Activated CD4-positive, alpha-beta T cell treated with anti-CD3 and anti-CD28 coated beads for 48 hours (primary cell): ENCODE results near the gene TALDO1.

Experiments used
- DNase-seq: peaks from one replicate; pipeline ENCODE4 v3.0.0-alpha.2; 2020

TALDO1 gene

DNA sequence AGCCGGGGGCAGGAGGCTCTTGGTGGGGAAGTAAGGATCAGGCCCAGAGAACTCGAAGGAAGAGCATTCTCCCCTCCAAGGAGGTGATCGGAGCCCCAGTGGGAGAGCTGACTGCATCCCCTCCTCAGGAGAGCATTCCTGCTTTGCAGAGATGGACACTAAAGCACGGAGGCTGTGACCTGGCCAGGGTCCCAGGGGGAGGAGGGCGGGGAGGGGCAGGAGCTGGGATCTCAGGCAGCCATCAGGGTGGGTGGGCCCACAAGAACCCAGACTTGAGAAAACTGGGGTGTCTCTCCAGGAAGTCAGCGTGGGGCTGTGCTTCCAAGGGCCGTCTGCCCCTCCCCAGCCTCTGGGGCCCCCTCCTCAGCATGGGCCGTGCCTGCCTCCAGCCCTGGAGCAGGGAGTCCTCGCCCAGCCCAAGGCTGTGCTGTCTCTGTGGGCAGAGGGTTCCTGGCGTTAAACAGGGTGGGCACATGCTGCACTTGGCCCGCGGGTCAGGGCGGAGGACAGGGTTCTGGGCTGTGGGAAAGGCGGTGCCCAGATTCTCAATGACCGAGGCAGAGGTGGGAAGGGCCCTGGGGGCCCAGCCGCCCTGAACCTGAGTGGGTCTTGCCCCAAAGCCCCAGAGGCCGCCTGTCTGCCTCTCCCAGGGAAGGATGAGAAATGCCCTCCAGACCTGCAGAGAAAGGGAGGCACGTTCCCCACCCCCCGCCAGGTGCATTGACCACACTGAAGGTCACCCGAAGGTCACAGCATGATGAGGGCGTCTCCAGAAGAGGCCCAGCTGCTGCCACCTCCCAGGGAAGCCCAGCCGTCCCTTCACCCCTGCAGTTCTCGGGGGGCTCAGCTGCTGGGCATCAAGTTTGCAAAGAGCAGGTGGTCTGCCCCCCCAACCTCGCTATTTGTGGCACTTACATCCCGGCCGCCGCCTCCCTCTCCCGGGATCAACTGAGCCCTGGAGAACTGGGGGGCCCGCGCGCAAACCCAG is 42.0 kb downstream of the TALDO1 start:
- DNase-seq: no peak

DNA sequence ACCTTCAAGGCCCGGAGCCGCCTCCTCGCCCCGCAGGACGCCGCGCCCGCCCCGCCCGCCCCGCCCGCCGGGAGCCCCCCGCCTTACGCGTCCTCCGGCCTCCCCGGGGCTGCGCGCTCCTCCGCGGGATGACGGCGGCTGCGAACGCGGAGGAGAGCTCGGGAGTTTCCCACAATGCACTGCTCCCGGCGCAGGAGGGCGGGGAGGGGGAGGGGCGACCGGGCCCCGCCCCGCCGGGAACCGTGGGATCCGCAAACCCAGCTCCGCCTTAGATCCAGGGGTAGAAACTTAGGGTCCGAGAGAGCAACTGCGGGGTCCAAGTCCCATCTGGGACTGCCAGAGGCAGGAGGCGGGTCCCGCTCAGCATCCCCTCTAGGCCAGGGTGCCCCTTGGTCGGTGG is 42.7 kb downstream of the TALDO1 start, which contains the start of gene CEND1:
CEND1 (minus strand) TSS at position 148 of the 400 bp plus-strand sequence. CDS start 1,514 bp downstream, outside the sequence.
- DNase-seq: peak; percentile 69

DNA sequence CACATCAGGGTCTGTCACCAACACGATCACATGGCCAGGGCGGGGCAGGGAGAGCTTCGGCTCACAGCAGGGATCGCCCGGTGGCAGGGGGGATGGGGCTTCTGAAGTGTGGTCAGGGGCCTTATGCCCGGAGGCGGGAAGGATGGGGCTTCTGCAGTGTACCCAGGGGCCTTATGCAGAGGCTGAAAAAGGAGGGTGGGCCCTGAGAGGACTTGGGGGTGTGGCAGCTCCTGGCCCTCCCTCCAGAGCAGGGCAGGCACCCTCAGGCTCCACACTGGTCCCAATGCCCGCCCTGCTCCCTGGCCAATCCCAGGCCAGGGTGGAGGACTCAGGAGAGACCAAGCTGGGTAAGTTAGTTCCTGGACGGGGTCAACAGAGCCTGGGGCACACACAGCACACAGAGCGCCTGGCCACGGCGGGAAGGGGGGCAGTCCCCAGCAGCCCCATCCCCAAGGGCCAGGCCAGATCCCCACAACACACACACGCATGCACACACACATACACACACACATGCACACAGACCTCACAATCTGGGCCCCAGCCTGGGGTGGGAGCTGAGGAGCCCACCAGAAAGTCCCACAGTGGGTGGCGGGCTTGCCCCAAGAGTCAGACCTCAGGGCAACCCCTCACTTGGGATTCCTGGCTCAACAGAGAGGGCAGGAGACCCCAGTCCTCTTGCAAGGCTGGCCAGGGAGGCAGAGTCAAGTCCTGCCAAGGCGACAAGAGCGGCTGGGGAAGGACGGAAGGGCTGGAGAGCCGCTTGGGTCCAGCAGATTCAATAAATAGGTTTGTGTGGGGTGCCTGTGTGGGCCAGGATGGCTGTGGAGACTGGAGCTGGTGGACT is 43.7 kb downstream of the TALDO1 start:
- no peak for DNase-seq

DNA sequence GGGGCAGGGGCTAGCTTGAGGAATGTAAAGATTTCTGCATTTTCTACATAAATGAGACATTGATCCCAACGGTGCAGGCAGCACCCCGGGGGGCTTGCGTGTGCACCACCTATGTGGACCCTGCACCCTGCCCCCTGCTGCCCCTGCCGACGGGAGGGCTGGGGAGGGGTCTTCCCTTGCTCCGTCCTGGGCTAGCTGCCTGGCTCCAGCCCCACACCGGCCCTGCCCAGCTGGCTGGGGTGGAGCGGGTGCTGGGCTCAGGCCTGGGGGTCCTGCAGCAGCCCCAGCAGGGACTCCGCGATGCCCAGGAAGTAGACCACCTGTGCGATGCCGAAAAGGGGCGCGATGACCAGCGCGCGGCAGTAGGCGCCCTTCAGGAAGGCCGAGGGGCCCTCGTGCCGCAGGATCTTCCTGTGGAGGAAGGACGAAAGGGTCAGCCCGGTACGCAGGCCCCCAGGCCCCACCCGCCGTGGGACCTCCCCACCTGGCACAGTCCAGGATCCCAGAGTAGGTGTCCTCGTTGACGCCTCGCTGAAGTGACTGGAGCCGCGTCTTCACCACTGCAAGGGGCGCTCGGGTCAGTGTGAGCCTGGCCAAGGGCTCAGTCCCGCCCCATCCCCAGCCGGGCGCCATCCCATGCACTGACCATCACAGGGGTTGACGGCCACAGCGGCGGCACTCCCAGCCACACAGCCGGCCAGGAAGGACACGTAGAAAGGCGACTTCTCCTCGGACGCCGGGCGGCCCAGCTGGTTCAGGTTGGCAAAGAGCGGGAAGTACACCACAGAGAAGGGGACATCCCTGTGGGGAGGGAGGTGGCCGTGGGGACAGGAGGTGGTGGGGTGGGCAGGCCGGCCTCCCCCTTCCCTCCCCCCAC is 44.6 kb downstream of the TALDO1 start:
- DNase-seq: no peak

DNA sequence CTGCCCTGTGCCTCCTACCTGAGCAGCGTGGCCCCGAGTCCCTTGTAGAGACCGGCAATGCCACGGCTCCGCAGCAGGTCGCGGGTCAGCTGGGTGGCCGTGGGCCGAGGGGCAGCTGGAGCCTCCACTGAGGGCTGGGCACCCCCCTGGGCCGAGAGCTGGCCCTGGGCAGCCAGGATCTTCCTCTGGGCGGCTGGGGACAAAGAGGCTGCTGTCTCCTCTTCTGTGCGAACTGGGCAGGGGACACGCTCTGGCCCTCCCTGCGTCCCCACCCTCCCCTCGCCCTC is 45.2 kb downstream of the TALDO1 start:
- no peak for DNase-seq

DNA sequence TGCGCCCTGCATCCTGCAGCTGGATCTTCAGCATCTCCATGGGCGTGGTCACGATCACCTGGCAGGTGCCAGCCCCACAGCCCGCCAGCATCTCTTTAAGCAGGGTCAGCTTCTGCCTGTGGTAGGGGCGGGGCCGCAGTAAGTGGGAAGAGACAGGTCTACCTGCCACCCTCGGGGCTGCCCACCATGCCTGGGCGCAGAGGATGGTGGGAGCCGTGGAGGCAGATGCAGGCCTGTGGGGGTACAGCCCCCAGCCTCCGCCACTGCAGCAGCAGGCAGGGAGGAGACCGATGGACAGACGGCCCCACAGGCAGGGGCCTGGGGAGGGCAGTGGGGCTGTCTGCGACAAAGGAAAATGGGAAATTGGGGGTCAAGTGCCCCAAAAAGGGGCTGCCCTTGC is 45.6 kb downstream of the TALDO1 start:
- DNase-seq: no peak

DNA sequence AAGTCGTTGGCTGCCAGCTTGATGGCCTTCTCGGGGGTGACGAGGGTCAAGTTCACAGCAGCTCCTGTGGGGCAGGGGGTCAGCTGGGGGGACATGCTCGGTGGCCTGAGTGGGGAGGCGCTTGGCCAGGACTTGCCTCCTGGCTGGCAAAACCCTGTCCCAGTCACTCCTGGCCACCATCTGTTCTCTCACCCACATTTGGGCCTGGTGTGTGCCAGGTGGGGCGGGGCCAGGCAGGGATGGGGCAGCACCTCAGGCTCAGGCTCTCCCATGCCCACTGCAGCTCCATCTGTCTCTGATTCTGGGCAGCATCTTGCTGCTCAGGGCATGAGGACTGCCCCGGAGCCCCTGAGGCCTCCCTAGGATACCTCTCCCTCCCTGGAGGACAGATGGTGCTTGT is 46.3 kb downstream of the TALDO1 start:
- DNase-seq: no peak

DNA sequence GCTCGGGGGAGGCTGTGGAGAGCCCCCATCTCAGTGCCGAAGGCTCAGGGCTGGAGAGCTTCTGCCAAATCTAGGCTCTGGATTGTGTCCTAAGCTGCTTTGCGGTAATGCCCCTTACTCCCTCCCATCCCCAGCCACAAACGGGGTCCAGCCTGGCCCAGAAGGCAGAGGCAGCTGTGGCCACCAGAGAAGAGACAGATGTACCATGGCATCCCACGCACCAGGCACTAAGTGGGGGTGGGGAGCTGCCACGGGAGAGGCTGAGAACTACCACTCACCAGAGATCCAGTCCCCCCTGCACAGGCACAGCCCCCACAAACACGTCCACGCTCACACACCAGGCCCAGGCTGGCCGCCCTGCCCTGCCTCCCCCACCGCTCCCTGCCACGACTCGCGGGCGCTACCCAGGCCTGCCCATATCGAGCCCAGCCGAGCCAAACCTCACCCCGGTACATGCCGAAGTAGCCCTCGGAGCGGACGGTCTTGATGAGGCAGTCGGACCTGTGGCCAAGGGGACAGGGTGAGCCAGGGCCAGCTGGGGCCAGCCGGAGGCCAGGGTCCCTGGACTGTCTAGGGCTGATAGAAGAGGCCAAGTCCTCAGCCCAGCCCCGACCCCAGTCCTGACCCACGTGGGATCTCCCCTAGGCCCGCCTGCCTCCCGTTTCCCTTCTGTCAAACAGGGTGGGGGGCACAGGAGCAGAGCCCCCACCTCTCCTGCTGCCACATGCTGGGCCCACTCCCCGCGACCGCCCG is 46.9 kb downstream of the TALDO1 start:
- no peak for DNase-seq

DNA sequence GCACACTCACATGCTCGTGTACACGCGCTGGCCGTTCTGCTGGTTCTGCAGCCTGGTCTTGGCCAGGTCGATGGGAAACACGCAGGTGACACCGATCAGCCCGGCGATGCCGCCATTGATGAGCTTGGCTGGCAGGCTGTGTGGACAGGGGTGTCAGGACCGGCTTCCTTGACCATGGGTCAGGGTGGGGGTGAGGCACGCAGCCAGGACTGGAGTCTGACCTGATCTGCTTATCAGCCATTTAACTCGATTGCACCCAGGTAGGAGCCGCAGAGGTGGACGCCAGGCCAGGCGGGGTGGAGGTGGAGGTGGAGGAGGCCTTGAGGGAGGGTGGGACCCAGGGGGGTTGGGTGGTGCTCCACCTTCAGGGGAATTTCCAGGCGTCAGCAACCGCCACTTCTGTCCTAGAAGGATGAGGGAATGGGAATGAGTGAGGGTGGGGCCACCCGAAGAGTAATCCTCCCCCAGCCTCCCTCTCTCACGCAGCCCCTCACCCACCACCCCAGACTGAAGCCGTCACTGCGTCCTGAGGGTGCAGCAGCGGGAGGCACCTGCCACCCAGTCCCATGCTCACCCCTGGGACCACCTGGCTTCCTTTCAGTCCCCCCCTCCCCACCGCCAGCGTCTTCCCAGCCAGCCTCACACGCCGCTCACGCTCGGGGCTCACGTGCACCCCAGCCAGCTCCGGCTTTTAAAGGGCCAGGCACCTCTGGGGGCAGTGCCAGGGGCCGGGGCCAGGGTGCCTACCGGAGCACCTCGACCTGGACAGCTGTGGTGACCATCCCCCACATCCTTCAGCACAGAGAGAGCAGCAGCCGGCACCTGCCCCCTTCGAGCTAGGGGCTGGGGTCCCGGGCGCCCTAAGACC is 47.7 kb downstream of the TALDO1 start:
- no peak for DNase-seq

DNA sequence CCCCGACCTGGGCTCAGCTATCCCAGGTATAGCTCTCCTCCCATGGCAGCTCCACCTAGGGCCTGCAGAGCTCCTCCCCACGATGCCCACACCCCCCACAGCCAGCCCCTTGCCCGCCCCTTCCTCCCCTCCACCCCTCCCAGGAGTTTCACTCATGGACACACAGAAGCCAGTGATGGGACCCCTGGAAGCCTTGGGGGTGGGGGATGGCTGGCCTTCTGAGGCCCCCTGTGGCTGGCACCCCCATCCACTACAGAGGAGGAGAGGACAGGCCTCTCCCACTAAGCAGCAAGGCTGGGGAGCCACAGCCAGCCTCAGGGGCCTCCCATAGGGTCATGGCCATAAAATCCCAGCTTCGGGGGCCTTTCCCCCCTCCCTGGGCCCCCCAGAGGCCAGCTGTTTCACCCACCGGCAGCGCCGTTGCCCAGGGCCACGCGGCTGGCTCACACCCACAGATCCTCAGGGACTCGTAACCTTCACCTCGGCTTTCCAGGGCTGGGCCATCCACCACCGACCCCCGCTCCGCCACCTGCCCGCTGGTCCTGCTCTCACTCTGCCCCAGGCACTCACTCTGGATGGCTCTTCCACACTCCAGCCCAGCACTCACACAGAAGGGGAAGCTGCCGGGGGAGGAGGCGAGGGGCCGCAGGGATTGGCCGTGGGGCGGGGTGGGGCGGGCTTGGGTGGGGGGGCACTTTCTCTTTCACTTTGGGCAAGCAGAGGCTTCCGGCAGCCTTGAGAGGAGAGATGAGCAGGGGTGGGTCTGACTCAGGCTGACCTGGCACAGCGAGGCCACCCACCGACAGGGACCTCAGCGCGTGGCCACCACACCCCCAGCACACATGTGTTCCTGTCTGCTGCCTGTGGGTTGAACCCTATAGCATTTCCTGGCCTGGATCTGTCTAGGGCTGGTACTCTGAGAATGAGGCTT is 48.6 kb downstream of the TALDO1 start:
- DNase-seq: peak; percentile 90

DNA sequence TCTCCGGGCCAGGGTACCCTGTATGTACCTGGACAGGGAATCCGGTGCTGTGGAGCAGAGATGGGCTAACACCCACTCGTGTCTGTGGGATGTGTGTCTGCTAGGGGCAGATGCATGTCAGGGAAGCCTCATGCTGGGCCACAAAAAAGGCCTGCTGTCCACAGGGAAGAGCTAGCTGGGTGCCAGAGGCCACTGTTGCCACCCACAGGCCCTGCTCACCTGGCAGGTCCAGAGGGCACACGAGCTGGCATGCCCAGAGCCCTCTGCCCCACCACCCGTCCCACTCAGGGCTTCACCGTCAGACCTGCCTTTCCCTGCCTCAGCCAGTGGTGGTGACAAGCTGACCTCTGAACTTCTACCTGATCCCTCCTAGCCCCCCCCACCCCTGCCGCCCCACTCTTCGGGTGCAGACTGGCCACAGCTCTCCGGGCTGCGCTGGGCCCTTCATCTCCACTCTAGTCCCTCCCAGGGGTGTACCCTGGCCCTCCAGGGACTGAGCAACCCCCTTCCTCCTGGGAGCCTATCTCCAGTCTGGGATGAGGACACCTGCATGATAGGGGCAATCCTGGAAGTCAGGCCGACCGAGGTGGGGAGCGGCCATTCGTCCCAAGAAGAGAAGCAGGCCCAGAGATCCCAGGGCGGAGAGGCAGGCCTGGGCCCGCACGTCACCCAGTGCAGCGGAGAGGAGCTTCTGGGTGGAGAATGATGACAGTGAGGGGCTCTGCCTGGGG is 49.5 kb downstream of the TALDO1 start:
- DNase-seq: no peak

DNA sequence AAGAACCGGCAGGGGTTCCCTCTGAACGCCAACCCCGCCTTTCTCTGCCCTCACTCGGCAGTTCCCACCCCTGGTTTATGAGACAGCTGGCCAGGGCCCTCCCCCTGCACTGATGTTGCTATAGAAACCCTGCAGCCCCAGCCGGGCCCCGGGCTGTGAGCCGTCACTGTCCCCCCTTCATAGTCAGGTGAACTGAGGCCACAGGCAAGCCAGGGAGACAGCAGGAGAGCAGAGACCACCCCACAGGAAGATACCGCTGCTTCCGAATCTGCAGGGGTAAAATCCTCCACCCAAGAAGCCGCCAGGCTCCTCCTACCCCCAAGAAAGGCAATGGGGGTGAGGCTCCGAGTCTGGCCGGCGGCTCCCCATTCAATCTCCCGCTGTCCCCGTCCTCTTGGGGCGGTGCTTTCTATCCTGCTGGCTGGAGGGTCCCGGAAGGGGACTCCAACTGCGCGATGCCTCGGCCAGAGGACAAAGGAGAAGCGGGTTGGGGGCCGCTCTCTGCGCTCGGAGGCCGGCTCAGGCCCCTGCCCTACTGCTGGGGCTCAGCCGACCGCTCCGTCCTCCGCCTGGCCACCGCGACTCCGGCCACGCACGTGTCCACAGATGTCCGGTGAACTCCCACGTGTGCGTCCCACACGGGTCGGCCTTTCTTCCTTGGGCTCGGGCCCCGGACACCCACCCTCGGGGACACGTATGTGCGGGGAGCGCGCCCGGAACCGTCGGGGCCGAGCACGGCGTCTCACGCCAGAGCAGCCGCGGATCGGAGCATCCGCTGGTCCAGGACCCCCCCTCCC is 50.2 kb downstream of the TALDO1 start:
- peak; percentile 83 for DNase-seq

DNA sequence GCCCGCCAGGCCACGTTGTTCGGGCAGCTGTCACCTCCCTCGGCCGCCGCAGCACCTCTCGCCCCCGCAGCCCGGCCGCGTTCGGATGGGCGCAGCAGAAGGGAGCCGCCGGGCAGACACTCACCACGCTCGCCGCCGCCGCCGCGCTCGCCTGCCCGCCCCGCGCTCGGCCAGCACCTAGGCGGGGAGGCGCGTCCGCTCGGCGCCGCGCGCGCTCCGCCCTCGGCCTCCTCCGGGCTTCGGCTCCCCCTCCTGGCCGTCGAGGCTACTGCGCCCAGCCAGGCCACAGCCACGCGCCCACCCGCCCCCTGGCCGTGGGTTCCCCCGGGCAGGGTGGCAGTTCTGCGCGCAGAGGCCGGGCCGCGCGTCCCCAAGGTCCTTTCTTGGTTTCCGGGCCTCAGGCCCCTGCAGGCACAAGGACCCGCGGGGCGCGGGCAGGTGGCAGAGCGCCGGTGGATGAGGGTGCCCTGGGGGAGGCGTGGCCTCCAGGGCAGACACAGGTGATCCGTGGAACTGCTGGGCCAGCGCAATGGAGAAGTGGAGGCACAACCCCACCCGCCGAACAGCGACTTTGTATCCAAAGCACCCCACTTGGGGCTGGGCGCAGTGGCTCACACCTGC is 50.9 kb downstream of the TALDO1 start, which contains the start of gene SLC25A22:
SLC25A22 (minus strand) TSS at position 189 of the 621 bp plus-strand sequence. CDS start 3,275 bp downstream, outside the sequence.
- peak; percentile 88 for DNase-seq

DNA sequence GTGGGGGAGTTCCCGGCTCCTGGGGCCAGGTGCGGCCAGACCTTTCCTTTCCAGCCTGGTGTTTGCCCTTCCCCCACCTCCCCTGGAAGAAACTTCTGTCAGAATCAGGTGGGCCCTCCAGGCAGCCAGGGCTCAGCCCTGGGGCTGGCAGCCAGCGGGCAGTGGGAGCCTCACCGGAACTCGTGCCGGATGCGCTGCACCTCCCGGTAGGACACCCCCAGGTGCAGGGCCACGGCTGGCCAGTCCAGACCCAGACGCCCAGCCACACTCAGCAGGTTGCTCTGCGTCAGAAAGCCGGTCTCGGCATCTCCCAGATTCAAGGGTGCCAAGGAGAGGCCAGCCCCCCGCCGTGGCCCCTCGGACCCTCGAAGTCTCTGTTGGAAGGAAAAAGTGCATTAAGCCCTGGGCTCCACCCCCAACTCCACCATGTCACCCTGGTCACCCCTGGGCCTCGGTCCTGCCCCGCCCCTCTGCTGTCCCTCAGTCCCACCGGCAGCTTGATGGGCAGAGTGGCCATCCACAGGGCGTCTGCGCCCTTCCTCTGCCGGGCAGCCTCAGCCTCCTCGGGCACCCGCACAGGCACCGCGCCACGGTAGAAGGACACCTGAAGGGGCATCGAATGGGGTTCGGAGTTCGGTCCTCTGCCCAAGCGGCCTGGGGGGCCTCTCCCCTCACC is 52.5 kb downstream of the TALDO1 start:
- DNase-seq: no peak

DNA sequence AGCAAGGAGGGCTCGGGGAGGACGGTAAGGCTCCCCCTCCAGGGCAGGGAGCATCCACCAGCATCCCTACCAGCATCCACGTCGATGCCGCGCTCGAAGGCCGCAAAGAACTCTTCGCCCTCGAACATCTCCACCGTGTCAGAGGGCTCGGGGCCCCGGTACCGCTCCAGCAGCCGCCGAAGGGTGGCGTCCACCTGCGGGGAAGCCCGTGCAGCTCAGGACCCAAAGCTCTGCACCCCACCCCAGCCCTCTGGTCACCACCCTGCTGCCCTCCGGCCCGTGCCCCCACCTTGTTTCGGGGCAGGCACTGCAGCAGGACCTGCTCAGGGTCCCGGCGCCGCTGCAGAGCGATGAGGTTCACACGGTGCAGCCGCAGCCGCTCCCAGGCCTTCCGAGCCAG is 53.2 kb downstream of the TALDO1 start:
- no peak for DNase-seq

DNA sequence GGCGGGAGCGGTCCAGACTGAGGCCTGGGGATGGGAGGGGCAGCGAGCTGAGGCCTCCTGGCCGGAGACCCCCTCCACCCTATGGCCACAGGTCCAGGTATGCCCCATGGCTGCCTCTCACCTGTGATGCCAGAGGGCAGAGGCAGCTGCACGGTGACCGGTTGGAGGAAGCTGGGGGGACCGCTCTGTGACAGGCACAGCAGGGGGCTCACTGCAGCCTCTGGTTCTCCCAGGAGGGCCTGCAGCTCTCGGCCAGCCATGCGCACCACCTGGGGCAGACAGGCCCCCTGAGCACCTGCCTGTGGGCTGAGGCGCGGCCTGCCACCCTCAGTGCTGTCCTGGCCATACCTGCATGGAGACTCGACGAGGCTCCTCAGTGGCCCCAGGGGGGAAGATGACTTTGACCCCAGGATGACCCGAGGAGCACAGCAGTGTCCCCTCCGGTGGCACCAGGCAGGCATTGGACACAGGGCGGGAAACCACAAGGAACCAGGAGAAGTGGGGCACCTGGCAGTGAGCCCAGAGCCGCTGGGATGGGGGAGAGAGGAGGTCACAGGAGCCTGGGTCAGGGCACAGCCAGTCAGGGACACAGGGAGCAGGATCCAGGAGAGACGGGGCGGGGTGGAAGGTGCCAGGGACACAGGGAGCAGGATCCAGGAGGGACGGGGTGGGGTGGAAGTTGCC is 54.0 kb downstream of the TALDO1 start:
- DNase-seq: no peak
